T-cell (primary cell): ENCODE data around the gene S100G. TPM values are rescaled to one million over a fixed set of nuclear protein-coding genes. Genes with fewer than 3 reads are reported as not detected.
"Not testable (repeated sequence)": the region's sequence is repeated elsewhere in the genome, so short reads cannot be mapped to it uniquely, and the experiment has no call there.

Source experiments
- ATAC-seq, 4 experiments: fragments of 200-7000 bp in 3 of 4; fragments of 150-1000 bp in 1 of 4; cut with Tn5 transposase; replicated peaks in 1 of 4; 1 replicate in 3 of 4; 2 replicates in 1 of 4; pipeline ENCODE4 v1.10.0; 2021; ENCODE audit warnings: moderate library complexity in 3 of 4, mild to moderate bottlenecking in 2 of 4, moderate number of reproducible peaks in 1 of 4
- CTCF ChIA-PET, 2 donors: fragments of 300-600 bp; sonication (Branson Sonifier 250); formaldehyde crosslinking; loops; one replicate each; lab custom pipeline; 2022; ENCODE audit warnings: antibody characterized with exemption in 2 of 2; lab: Charles Lee
- POLR2A ChIA-PET, 2 donors: fragments of 300-600 bp; sonication (Branson Sonifier 250); formaldehyde crosslinking; loops; one replicate each; lab custom pipeline; 2022; ENCODE audit warnings: antibody characterized with exemption in 2 of 2; lab: Charles Lee
- DNase-seq, 35 experiments: peaks; one replicate each; pipeline versions ENCODE4 v3.0.0 to v3.0.0-alpha.2; 2013 to 2023
- H3K27ac ChIP-seq: one replicate; pipeline ENCODE4 v1.5.1; 2013; ENCODE audit warnings: low read length
- H3K27me3 ChIP-seq, 2 experiments: replicated peaks in 1 of 2; 1 replicate in 1 of 2; 2 replicates in 1 of 2; pipeline versions ENCODE4 v1.6.1 to v1.7.0; 2013; ENCODE audit warnings: low read length in 1 of 2, mixed read lengths in 1 of 2; ENCODE audit not compliant: control insufficient read depth in 2 of 2, insufficient read depth in 2 of 2; ENCODE audit errors: extremely low read depth in 1 of 2
- H3K36me3 ChIP-seq, 2 donors: 1 replicate in 1 of 2; 2 replicates in 1 of 2; pipeline versions ENCODE4 v1.6.1 to v1.7.0; 2013; ENCODE audit warnings: low read length in 1 of 2; ENCODE audit not compliant: control insufficient read depth in 2 of 2, insufficient read depth in 1 of 2; ENCODE audit errors: extremely low read depth in 1 of 2
- H3K4me1 ChIP-seq, 2 experiments: 1 replicate in 1 of 2; 2 replicates in 1 of 2; pipeline versions ENCODE4 v1.6.1 to v1.7.0; 2013; ENCODE audit warnings: low read length in 2 of 2, mixed read lengths in 1 of 2; ENCODE audit not compliant: insufficient read depth in 2 of 2, control insufficient read depth in 1 of 2; ENCODE audit errors: extremely low read depth in 1 of 2
- H3K4me3 ChIP-seq, 2 donors: 1 replicate in 1 of 2; 2 replicates in 1 of 2; pipeline versions ENCODE4 v1.5.1 to v1.7.0; 2013; ENCODE audit warnings: mild to moderate bottlenecking in 2 of 2, low read length in 1 of 2, moderate library complexity in 1 of 2; ENCODE audit not compliant: control insufficient read depth in 1 of 2; ENCODE audit errors: extremely low read depth in 1 of 2
- H3K9me3 ChIP-seq: 2 replicates; pipeline ENCODE4 v1.7.0; 2013
- H3K27ac Mint-ChIP-seq, 2 donors: one replicate each; pipeline ENCODE4 v1.8.0; 2020 to 2021; ENCODE audit warnings: mild to moderate bottlenecking in 2 of 2, mixed read lengths in 2 of 2
- H3K27me3 Mint-ChIP-seq, 2 donors: one replicate each; pipeline ENCODE4 v1.8.0; 2021 to 2022; ENCODE audit warnings: mixed read lengths in 2 of 2
- H3K36me3 Mint-ChIP-seq: one replicate; pipeline ENCODE4 v1.8.0; 2021; ENCODE audit warnings: mixed read lengths
- H3K4me1 Mint-ChIP-seq, 3 donors: one replicate each; pipeline ENCODE4 v1.8.0; 2020 to 2022; ENCODE audit warnings: mixed read lengths in 3 of 3, mild to moderate bottlenecking in 1 of 3
- H3K4me3 Mint-ChIP-seq, 3 donors: one replicate each; pipeline ENCODE4 v1.8.0; 2020 to 2022; ENCODE audit warnings: mild to moderate bottlenecking in 3 of 3, mixed read lengths in 3 of 3, moderate library complexity in 3 of 3
- H3K9me3 Mint-ChIP-seq, 3 donors: one replicate each; pipeline ENCODE4 v1.8.0; 2020 to 2022; ENCODE audit warnings: mixed read lengths in 3 of 3
- WGBS: methylation state at CpG from one replicate; pipeline ENCODE4 v1.1.5; 2013; ENCODE audit warnings: missing lambda C conversion rate; ENCODE audit not compliant: insufficient coverage; 5-methylcytosine and 5-hydroxymethylcytosine counted together
- total RNA-seq, 35 experiments: library from RNA in 6 of 35; stranded (reverse) in 6 of 35; fragments of 120-200 nt in 1 of 35; gene quantifications; one replicate each; pipeline versions ENCODE4 v1.2.1 to v1.2.4 and lab custom pipeline; 2013 to 2026

Gene S100G
- total RNA-seq, 5 donors from 2014 or later (not counting 1 experiment from before 2014, with no cell fraction given): not detected

GRCh38 chrX:16628511-16628910 lies 21.4 kb upstream of the S100G start:
- H3K27me3 Mint-ChIP-seq, H3K4me1 ChIP-seq, POLR2A ChIA-PET, H3K4me1 Mint-ChIP-seq, H3K4me3 Mint-ChIP-seq, H3K9me3 ChIP-seq, DNase-seq, CTCF ChIA-PET, H3K27ac Mint-ChIP-seq, ATAC-seq, H3K27ac ChIP-seq, H3K36me3 ChIP-seq, H3K27me3 ChIP-seq, H3K36me3 Mint-ChIP-seq, H3K9me3 Mint-ChIP-seq, H3K4me3 ChIP-seq: not testable (repeated sequence)
- WGBS: no CpG with 5 or more reads among the region's 6 CpGs

DNA sequence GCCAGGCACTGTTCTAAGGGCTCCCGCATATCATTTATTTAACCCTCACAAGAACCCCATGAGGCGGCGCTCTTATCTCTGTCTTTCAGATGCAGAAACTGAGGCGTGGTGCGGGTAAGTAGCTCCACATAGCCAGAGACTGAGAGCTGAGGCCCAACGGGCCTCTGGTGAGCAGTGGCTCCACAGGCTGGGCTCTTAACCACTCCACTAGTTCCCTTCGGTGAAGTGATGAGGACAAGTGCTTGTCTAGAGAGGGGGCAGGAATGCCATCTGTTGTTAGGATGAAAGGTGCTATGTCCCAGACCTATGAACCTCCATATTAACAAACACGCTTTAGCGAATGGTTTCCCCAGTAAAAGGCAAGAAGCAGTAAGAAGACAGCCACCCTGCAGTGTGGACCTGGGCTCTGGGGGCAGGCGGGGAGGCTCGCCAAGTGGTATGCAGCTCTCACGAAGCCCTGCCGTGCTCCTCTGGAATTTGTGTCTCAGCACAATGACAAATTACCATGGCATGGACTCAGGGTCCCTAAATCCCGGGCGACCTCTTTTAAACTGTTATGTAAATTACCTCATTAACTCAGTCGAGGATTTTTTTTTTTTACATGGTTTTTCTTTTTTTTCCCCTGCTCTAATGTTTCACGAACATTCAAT lies 20.9 kb upstream of the S100G start:
- no peaks in the 10 kb centered on the region for H3K27me3 ChIP-seq
- no peaks in the 10 kb centered on the region for H3K36me3 ChIP-seq
- DNase-seq: no peak
- 90% methylated on average over 4 of the region's 17 CpGs for WGBS
- Mint-ChIP-seq H3K4me1 (peaks cover 0 to 2% (median 0%) of the 10 kb centered on the region in 3 donors), H3K9me3 (no peaks in the 10 kb centered on the region), H3K27ac (no peak overlapping the region), H3K27me3 (peaks cover 0 to 11% of the 10 kb centered on the region in 2 donors), H3K36me3 (peaks cover 10% of the 10 kb centered on the region), H3K4me3 (no peak overlapping the region)
- CTCF ChIA-PET: no interaction called here
- no peak overlapping the region for H3K4me3 ChIP-seq
- no peak for ATAC-seq
- no peak overlapping the region for H3K27ac ChIP-seq
- H3K4me1 ChIP-seq: no peaks in the 10 kb centered on the region
- no peaks in the 10 kb centered on the region for H3K9me3 ChIP-seq
- POLR2A ChIA-PET: no interaction called here

DNA sequence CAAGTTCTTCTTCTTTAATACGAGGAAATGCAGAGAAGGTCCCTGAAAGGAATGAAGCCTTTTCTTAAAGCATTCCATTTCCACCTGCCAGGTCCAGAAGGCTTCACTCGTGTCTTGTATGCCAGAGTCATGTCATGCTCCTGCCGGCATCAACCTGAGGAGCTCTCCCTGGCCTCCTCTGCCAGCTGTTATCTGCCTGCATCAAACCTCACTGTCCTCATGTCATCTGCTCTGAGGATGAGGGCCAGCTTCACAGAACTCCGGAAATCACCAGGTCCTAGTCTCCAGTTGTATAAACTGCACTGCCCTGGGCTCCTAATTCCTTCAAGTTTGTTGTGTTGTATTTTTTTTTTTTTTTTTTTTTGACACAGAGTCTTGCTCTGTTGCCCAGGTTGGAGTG lies 20.0 kb upstream of the S100G start:
- H3K36me3 Mint-ChIP-seq: peaks cover 10% of the 10 kb centered on the region
- no peak overlapping the region for H3K4me3 Mint-ChIP-seq
- peaks cover 0 to 4% (median 0%) of the 10 kb centered on the region in 3 donors for H3K4me1 Mint-ChIP-seq
- Histone ChIP-seq H3K27me3 (no peaks in the 10 kb centered on the region), H3K36me3 (no peaks in the 10 kb centered on the region), H3K4me1 (no peaks in the 10 kb centered on the region), H3K27ac (no peak overlapping the region), H3K4me3 (no peak overlapping the region), H3K9me3 (no peaks in the 10 kb centered on the region)
- WGBS: 92% methylated on average over 2 of the region's 4 CpGs
- ChIA-PET CTCF (no interaction called here), POLR2A (no interaction called here)
- no peak overlapping the region for H3K27ac Mint-ChIP-seq
- H3K9me3 Mint-ChIP-seq: no peaks in the 10 kb centered on the region
- peaks cover 0 to 11% of the 10 kb centered on the region in 2 donors for H3K27me3 Mint-ChIP-seq
- no peak for DNase-seq
- ATAC-seq: no peak

GRCh38 chrX:16633754-16634153 lies 16.2 kb upstream of the S100G start:
- Mint-ChIP-seq H3K4me3 (no peak overlapping the region), H3K27me3 (peaks cover 0 to 11% of the 10 kb centered on the region in 2 donors), H3K4me1 (peaks cover 0 to 4% (median 0%) of the 10 kb centered on the region in 3 donors), H3K9me3 (no peaks in the 10 kb centered on the region), H3K27ac (no peak overlapping the region), H3K36me3 (peaks cover 6% of the 10 kb centered on the region)
- no peaks in the 10 kb centered on the region for H3K27me3 ChIP-seq
- H3K36me3 ChIP-seq: no peaks in the 10 kb centered on the region
- DNase-seq (no peak), ATAC-seq (no peak)
- ChIA-PET CTCF (no interaction called here), POLR2A (no interaction called here)
- no peaks in the 10 kb centered on the region for H3K9me3 ChIP-seq
- WGBS: no CpG with 5 or more reads among the region's 4 CpGs
- no peak overlapping the region for H3K4me3 ChIP-seq
- H3K4me1 ChIP-seq: no peaks in the 10 kb centered on the region
- no peak overlapping the region for H3K27ac ChIP-seq

GRCh38 chrX:16635040-16635439 lies 14.9 kb upstream of the S100G start:
- Histone ChIP-seq H3K4me3 (no peak overlapping the region), H3K4me1 (no peaks in the 10 kb centered on the region), H3K27me3 (no peaks in the 10 kb centered on the region), H3K9me3 (no peaks in the 10 kb centered on the region), H3K27ac (no peak overlapping the region), H3K36me3 (no peaks in the 10 kb centered on the region)
- peaks cover 0 to 4% (median 0%) of the 10 kb centered on the region in 3 donors for H3K4me1 Mint-ChIP-seq
- ChIA-PET CTCF (no interaction called here), POLR2A (no interaction called here)
- ATAC-seq: no peak
- peaks cover 14% of the 10 kb centered on the region for H3K36me3 Mint-ChIP-seq
- H3K27me3 Mint-ChIP-seq: peaks cover 0 to 7% of the 10 kb centered on the region in 2 donors
- no CpG with 5 or more reads among the region's 5 CpGs for WGBS
- H3K4me3 Mint-ChIP-seq: no peak overlapping the region
- no peaks in the 10 kb centered on the region for H3K9me3 Mint-ChIP-seq
- no peak overlapping the region for H3K27ac Mint-ChIP-seq
- no peak for DNase-seq

GRCh38 chrX:16635596-16635995 lies 14.4 kb upstream of the S100G start:
- Mint-ChIP-seq H3K4me1 (peaks cover 0 to 4% (median 0%) of the 10 kb centered on the region in 3 donors), H3K9me3 (no peaks in the 10 kb centered on the region), H3K27me3 (peaks cover 0 to 7% of the 10 kb centered on the region in 2 donors), H3K27ac (no peak overlapping the region), H3K4me3 (no peak overlapping the region), H3K36me3 (peaks cover 17% of the 10 kb centered on the region)
- H3K4me1 ChIP-seq: no peaks in the 10 kb centered on the region
- ChIA-PET CTCF (no interaction called here), POLR2A (no interaction called here)
- H3K9me3 ChIP-seq: no peaks in the 10 kb centered on the region
- WGBS: no CpG with 5 or more reads among the region's 3 CpGs
- DNase-seq: no peak
- no peak for ATAC-seq
- no peaks in the 10 kb centered on the region for H3K27me3 ChIP-seq
- no peak overlapping the region for H3K4me3 ChIP-seq
- H3K36me3 ChIP-seq: no peaks in the 10 kb centered on the region
- no peak overlapping the region for H3K27ac ChIP-seq
